H1 (cell line): ENCODE data around the gene CHD3. TPM values are rescaled to one million over a fixed set of nuclear protein-coding genes. Genes with fewer than 3 reads are reported as not detected.

Experiments used
- CTCF ChIA-PET: fragments of 300-600 bp; sonication (Branson Sonifier 250); formaldehyde crosslinking; loops from one replicate; lab custom pipeline; 2021; ENCODE audit not compliant: partially characterized antibody; lab: Charles Lee
- POLR2A ChIA-PET: fragments of 300-600 bp; sonication (Branson Sonifier 250); formaldehyde crosslinking; loops from one replicate; lab custom pipeline; 2021; ENCODE audit warnings: inconsistent platforms; ENCODE audit not compliant: partially characterized antibody; lab: Charles Lee
- DNase-seq, 2 experiments: peaks; one replicate each; pipeline versions ENCODE4 v3.0.0 to v3.0.0-alpha.2; 2010 to 2022; ENCODE audit warnings: low spot score in 2 of 2, low read depth in 1 of 2, mixed read lengths in 1 of 2
- FAIRE-seq: peaks from 2 replicates; lab custom pipeline; 2011; peaks lifted over from hg19 to GRCh38; lab: Jason Lieb, UNC
- H2AFZ ChIP-seq: 2 replicates; pipeline ENCODE4 v1.8.1; 2012; ENCODE audit warnings: low read length, inconsistent platforms
- H2AK5ac ChIP-seq: 2 replicates; pipeline ENCODE4 v1.6.1; 2013; ENCODE audit warnings: low read depth, low read length
- H2BK120ac ChIP-seq: replicated peaks from 2 replicates; pipeline ENCODE3; 2013; ENCODE audit warnings: low read depth, low read length, inconsistent platforms
- H2BK12ac ChIP-seq: 2 replicates; pipeline ENCODE4 v1.6.1; 2013; ENCODE audit warnings: low read depth, low read length
- H2BK15ac ChIP-seq: 2 replicates; pipeline ENCODE4 v1.6.1; 2013; ENCODE audit warnings: low read length
- H2BK20ac ChIP-seq: 2 replicates; pipeline ENCODE4 v1.6.1; 2013; ENCODE audit warnings: low read length
- H2BK5ac ChIP-seq: 2 replicates; pipeline ENCODE4 v1.6.1; 2013; ENCODE audit warnings: low read depth, low read length
- H3K14ac ChIP-seq: 2 replicates; pipeline ENCODE4 v1.6.1; 2013; ENCODE audit warnings: inconsistent platforms; ENCODE audit not compliant: insufficient read length
- H3K18ac ChIP-seq: 2 replicates; pipeline ENCODE4 v1.6.1; 2013; ENCODE audit warnings: low read length; ENCODE audit errors: extremely low read depth
- H3K23ac ChIP-seq: 2 replicates; pipeline ENCODE4 v1.6.1; 2013; ENCODE audit warnings: inconsistent platforms; ENCODE audit not compliant: insufficient read length
- H3K23me2 ChIP-seq: 2 replicates; pipeline ENCODE4 v1.6.1; 2013; ENCODE audit warnings: low read depth, low read length
- H3K27ac ChIP-seq: 2 replicates; pipeline ENCODE4 v1.6.1; 2011; ENCODE audit warnings: low read depth, low read length, inconsistent platforms
- H3K27me3 ChIP-seq, 4 experiments: replicated peaks in 1 of 4; 1 replicate in 1 of 4; 2 replicates in 3 of 4; pipeline versions ENCODE4 v1.6.1 to v1.8.1; 2011 to 2013; ENCODE audit warnings: low read length in 3 of 4, mild to moderate bottlenecking in 3 of 4, inconsistent platforms in 2 of 4, mixed read lengths in 2 of 4, moderate library complexity in 1 of 4; ENCODE audit not compliant: control insufficient read depth in 3 of 4, insufficient read depth in 3 of 4; ENCODE audit errors: extremely low read depth in 1 of 4
- H3K36me3 ChIP-seq, 4 experiments: 2 replicates each; pipeline versions ENCODE4 v1.6.1 to v1.8.1; 2011 to 2013; ENCODE audit warnings: mild to moderate bottlenecking in 4 of 4, low read length in 3 of 4, moderate library complexity in 2 of 4, control low read depth in 1 of 4, inconsistent platforms in 1 of 4; ENCODE audit not compliant: insufficient read depth in 4 of 4, control insufficient read depth in 2 of 4
- H3K4ac ChIP-seq: replicated peaks from 2 replicates; pipeline ENCODE3; 2013; ENCODE audit warnings: low read length, low read depth, mixed read lengths, inconsistent platforms; ENCODE audit not compliant: insufficient read length
- H3K4me1 ChIP-seq, 4 experiments: replicated peaks in 1 of 4; 1 replicate in 1 of 4; 2 replicates in 3 of 4; pipeline versions ENCODE4 v1.6.1 to v1.8.1; 2011 to 2013; ENCODE audit warnings: low read length in 3 of 4, inconsistent platforms in 2 of 4, mixed read lengths in 1 of 4; ENCODE audit not compliant: insufficient read depth in 4 of 4, control insufficient read depth in 3 of 4
- H3K4me2 ChIP-seq, 2 experiments: 2 replicates each; pipeline versions ENCODE4 v1.6.1 to v1.8.1; 2011 to 2013; ENCODE audit warnings: low read depth in 2 of 2, low read length in 2 of 2, control low read depth in 1 of 2, inconsistent platforms in 1 of 2, mild to moderate bottlenecking in 1 of 2; ENCODE audit not compliant: insufficient read depth in 1 of 2
- H3K4me3 ChIP-seq, 4 experiments: fragments of 200-600, 300-600 bp in 1 of 4; sonication (generic), shearing (Covaris generic), sonication (Bioruptor Twin) in 1 of 4; 2 replicates each; pipeline versions ENCODE4 v1.5.1 to v1.8.1; 2011 to 2016; ENCODE audit warnings: low read length in 4 of 4, low read depth in 3 of 4, control low read depth in 2 of 4, inconsistent platforms in 2 of 4, mild to moderate bottlenecking in 2 of 4, mixed read lengths in 1 of 4, moderate library complexity in 1 of 4; ENCODE audit not compliant: insufficient read depth in 2 of 4; ENCODE audit errors: extremely low read depth in 1 of 4
- H3K56ac ChIP-seq: replicated peaks from 2 replicates; pipeline ENCODE3; 2013; ENCODE audit warnings: low read depth, mild to moderate bottlenecking, mixed read lengths, low read length, inconsistent platforms; ENCODE audit not compliant: insufficient read length
- H3K79me1 ChIP-seq: 2 replicates; pipeline ENCODE4 v1.6.1; 2013; ENCODE audit warnings: low read depth, low read length, control low read depth
- H3K79me2 ChIP-seq, 2 experiments: 2 replicates each; pipeline versions ENCODE4 v1.6.1 to v1.8.1; 2012 to 2013; ENCODE audit warnings: low read length in 2 of 2, mild to moderate bottlenecking in 2 of 2, inconsistent platforms in 1 of 2; ENCODE audit not compliant: insufficient read depth in 2 of 2, control insufficient read depth in 1 of 2
- H3K9ac ChIP-seq, 4 experiments: replicated peaks in 1 of 4; 1 replicate in 1 of 4; 2 replicates in 3 of 4; pipeline versions ENCODE4 v1.6.1 to v1.8.1; 2011 to 2013; ENCODE audit warnings: low read depth in 3 of 4, low read length in 3 of 4, control low read depth in 2 of 4, mild to moderate bottlenecking in 2 of 4, moderate library complexity in 2 of 4, inconsistent platforms in 1 of 4; ENCODE audit errors: extremely low read depth in 1 of 4
- H3K9me3 ChIP-seq, 2 experiments: 2 replicates each; pipeline versions ENCODE4 v1.6.1 to v1.8.1; 2012 to 2013; ENCODE audit warnings: mild to moderate bottlenecking in 2 of 2, moderate library complexity in 2 of 2, control low read depth in 1 of 2, inconsistent platforms in 1 of 2, low read depth in 1 of 2, low read length in 1 of 2, mixed read lengths in 1 of 2; ENCODE audit not compliant: insufficient read depth in 2 of 2
- H4K20me1 ChIP-seq, 2 experiments: replicated peaks in 1 of 2; 2 replicates each; pipeline versions ENCODE3 to v1.8.1; 2011 to 2013; ENCODE audit warnings: inconsistent platforms in 2 of 2, low read length in 2 of 2, mild to moderate bottlenecking in 1 of 2; ENCODE audit not compliant: insufficient read depth in 2 of 2, control insufficient read depth in 1 of 2
- H4K5ac ChIP-seq: 2 replicates; pipeline ENCODE4 v1.6.1; 2013; ENCODE audit warnings: low read length, low read depth, mixed read lengths, inconsistent platforms; ENCODE audit not compliant: insufficient read length
- H4K8ac ChIP-seq: 2 replicates; pipeline ENCODE4 v1.8.0; 2013; ENCODE audit warnings: mild to moderate bottlenecking, moderate library complexity, low read length, inconsistent platforms; ENCODE audit not compliant: insufficient read depth; ENCODE audit errors: extremely low read depth
- H4K91ac ChIP-seq: replicated peaks from 2 replicates; pipeline ENCODE3; 2013; ENCODE audit warnings: low read length, mixed read lengths, inconsistent platforms; ENCODE audit not compliant: insufficient read length
- NANOG ChIP-seq: IDR thresholded peaks from 2 replicates; pipeline ENCODE4 v1.6.1; 2011; ENCODE audit warnings: low read length, low read depth, mild to moderate bottlenecking, inconsistent platforms; ENCODE audit not compliant: insufficient read depth, poor library complexity, severe bottlenecking
- TEAD4 ChIP-seq: IDR thresholded peaks from 2 replicates; pipeline ENCODE4 v1.6.1; 2012; ENCODE audit warnings: low read depth, low read length, inconsistent platforms, mixed read lengths
- WGBS, 2 experiments: shearing (Covaris generic) in 1 of 2; methylation state at CpG; one replicate each; pipeline versions ENCODE4 v1.1.6 to v1.1.7; 2013 to 2015; ENCODE audit warnings: low lambda C conversion rate in 2 of 2, mixed read lengths in 2 of 2, inconsistent platforms in 1 of 2, low coverage in 1 of 2, missing lambda C conversion rate in 1 of 2; ENCODE audit not compliant: insufficient replicate concordance in 2 of 2, insufficient coverage in 1 of 2, insufficient read length in 1 of 2; ENCODE audit errors: extremely low coverage in 1 of 2, missing lambda C conversion rate in 1 of 2; 5-methylcytosine and 5-hydroxymethylcytosine counted together
- polyA plus RNA-seq, 7 experiments: library from polyadenylated mRNA; depleted of rRNA in 3 of 7; stranded (reverse) in 5 of 7; unstranded in 2 of 7; fragments of >200 nt in 5 of 7; fragments of 200-250 nt in 2 of 7; gene quantifications; 1 replicate in 5 of 7; 2 replicates in 1 of 7; 4 replicates in 1 of 7; pipeline versions ENCODE4 v1.2.1 to v1.2.3, GENCODE V29; 2011 to 2013; ENCODE audit warnings: missing spikeins in 2 of 7, mixed read lengths in 2 of 7
- total RNA-seq: library from RNA; stranded (reverse); fragmentation: NEBNext Ultra II Directional; extraction: Animal tissue kit (Norgen Biotek cat#: 25700); gene quantifications from 2 replicates; pipeline ENCODE4 v1.2.1, GENCODE V29; 2021

CHD3 gene
- total and polyA plus RNA-seq, 2 of the 8 experiments (the other 6 are each of a cell fraction or from before 2014, with no cell fraction given): 12.3 to 12.9 TPM

DNA sequence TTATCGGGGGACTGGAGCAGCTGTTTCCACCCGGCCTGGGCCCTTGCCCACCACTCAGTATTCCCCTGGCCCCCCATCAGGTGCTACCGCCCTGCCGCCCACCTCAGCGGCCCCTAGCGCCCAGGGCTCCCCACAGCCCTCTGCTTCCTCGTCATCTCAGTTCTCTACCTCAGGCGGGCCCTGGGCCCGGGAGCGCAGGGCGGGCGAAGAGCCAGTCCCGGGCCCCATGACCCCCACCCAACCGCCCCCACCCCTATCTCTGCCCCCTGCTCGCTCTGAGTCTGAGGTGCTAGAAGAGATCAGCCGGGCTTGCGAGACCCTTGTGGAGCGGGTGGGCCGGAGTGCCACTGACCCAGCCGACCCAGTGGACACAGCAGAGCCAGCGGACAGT lies 39.9 kb upstream of the CHD3 start:
- no peak for FAIRE-seq
- no peak overlapping the region for H3K4me3 ChIP-seq
- WGBS, 2 experiments: 92% methylated on average over 7 of the region's 21 CpGs; no CpG with 5 or more reads in 1 of the 2 experiments
- H3K79me1 ChIP-seq: no peaks in the 10 kb centered on the region
- no peak overlapping the region for H2BK15ac ChIP-seq
- no peak overlapping the region for H4K91ac ChIP-seq
- ChIA-PET CTCF (interaction anchor here (2.5 to 4.9 kb wide), 2 partner anchors 13 kb away, joined by 6 to 44 read pairs; partner anchors contain the start of gene KDM6B), POLR2A (interaction anchor here (1.2 to 4.0 kb wide), 2 partner anchors 11 to 13 kb away, joined by 3 to 24 read pairs; no protein-coding TSS in a partner anchor)
- peaks cover 16 to 31% (median 28%) of the 10 kb centered on the region in 4 experiments for H3K27me3 ChIP-seq
- no peak overlapping the region for H3K4ac ChIP-seq
- no peak overlapping the region for H3K27ac ChIP-seq
- peaks cover 0 to 31% (median 17%) of the 10 kb centered on the region in 4 experiments; a peak in 6 of 7 replicates for H3K4me1 ChIP-seq
- no peak overlapping the region for H4K8ac ChIP-seq
- H2AFZ ChIP-seq: no peak overlapping the region
- no peak overlapping the region for H3K14ac ChIP-seq
- H2BK20ac ChIP-seq: no peak overlapping the region
- H3K79me2 ChIP-seq: no peaks in the 10 kb centered on the region
- no peak overlapping the region for H2BK12ac ChIP-seq
- H3K9me3 ChIP-seq: no peaks in the 10 kb centered on the region
- H3K36me3 ChIP-seq: peaks cover 0 to 4% (median 0%) of the 10 kb centered on the region in 4 experiments; a peak in 3 of 8 replicates
- no peak overlapping the region for H3K9ac ChIP-seq
- no peak overlapping the region for H3K18ac ChIP-seq
- peaks cover 7 to 24% of the 10 kb centered on the region in 2 experiments for H4K20me1 ChIP-seq
- no peak overlapping the region for H2BK120ac ChIP-seq
- H2BK5ac ChIP-seq: no peak overlapping the region
- no peak overlapping the region for H3K23ac ChIP-seq
- H4K5ac ChIP-seq: no peak overlapping the region
- no peak overlapping the region for H3K4me2 ChIP-seq
- peaks cover 18% of the 10 kb centered on the region; the same call in 1 of the 2 replicates for H3K23me2 ChIP-seq
- DNase-seq: no peak
- no peak overlapping the region for H3K56ac ChIP-seq
- H2AK5ac ChIP-seq: no peak overlapping the region
- TF ChIP-seq TEAD4: no peak
- TF ChIP-seq NANOG: no peak
